SHP77 treated with DMSO at 0.1 percent for 48 hours (cell line): Measurements from ENCODE around the gene NAA16.
"Not testable (repeated sequence)": the region's sequence is repeated elsewhere in the genome, so short reads cannot be mapped to it uniquely, and the experiment has no call there.

Experiments used
- DNase-seq: peaks from one replicate; lab custom pipeline; 2025; lab: John Stamatoyannopoulos, UW

NAA16 gene

GRCh38 chr13:41409611-41410010 lies 98.5 kb downstream of the NAA16 start:
- DNase-seq: no peak

GRCh38 chr13:41411060-41411459 lies 100.0 kb downstream of the NAA16 start:
- no peak for DNase-seq

- DNase-seq: no peak
These were observed 100.5 kb downstream of the NAA16 start for GRCh38 chr13:41411522-41411921.

GRCh38 chr13:41413872-41414271 lies 102.8 kb downstream of the NAA16 start:
- no peak for DNase-seq

- DNase-seq: no peak
These were observed 105.2 kb downstream of the NAA16 start for GRCh38 chr13:41416276-41416675.

GRCh38 chr13:41418027-41418426 lies 107.0 kb downstream of the NAA16 start:
- no peak for DNase-seq

GRCh38 chr13:41418731-41419130 lies 107.7 kb downstream of the NAA16 start:
- DNase-seq: no peak

- DNase-seq: no peak
These were observed 108.1 kb downstream of the NAA16 start for GRCh38 chr13:41419206-41419605.

GRCh38 chr13:41420146-41420545 lies 109.1 kb downstream of the NAA16 start:
- no peak for DNase-seq

GRCh38 chr13:41421330-41421729 lies 110.3 kb downstream of the NAA16 start:
- not testable (repeated sequence) for DNase-seq

- DNase-seq: not testable (repeated sequence)
These were observed 110.9 kb downstream of the NAA16 start for GRCh38 chr13:41421983-41422382.

GRCh38 chr13:41423259-41423658 lies 112.2 kb downstream of the NAA16 start:
- DNase-seq: not testable (repeated sequence)

GRCh38 chr13:41424675-41425074 lies 113.6 kb downstream of the NAA16 start:
- DNase-seq: not testable (repeated sequence)

GRCh38 chr13:41426047-41426446 lies 115.0 kb downstream of the NAA16 start:
- DNase-seq: no peak
